Mucosa of descending colon (tissue), 3 donors: ENCODE measurements around the gene KCNAB2. TPM values are rescaled to one million over a fixed set of nuclear protein-coding genes. Genes with fewer than 3 reads are reported as not detected.
A peak's percentile ranks its signal among the peaks of the same experiment; 100 is the strongest.
"Not testable (repeated sequence)": the region's sequence is repeated elsewhere in the genome, so short reads cannot be mapped to it uniquely, and the experiment has no call there.

ENCODE experiments used
- ATAC-seq: fragments of 200-7000 bp; cut with Tn5 transposase; one replicate; pipeline ENCODE4 v1.9.1; 2020; ENCODE audit warnings: mild to moderate bottlenecking, moderate library complexity
- DNase-seq, 3 donors: peaks; one replicate each; pipeline ENCODE4 v3.0.0-alpha.2; 2020
- H3K36me3 ChIP-seq: fragments of 200-600 bp; one replicate; pipeline ENCODE4 v1.8.0; 2021; ENCODE audit warnings: low read depth, mild to moderate bottlenecking
- H3K4me1 ChIP-seq: fragments of 200-600 bp; one replicate; pipeline ENCODE4 v1.8.0; 2021; ENCODE audit warnings: low read depth, mild to moderate bottlenecking
- H3K4me3 ChIP-seq: fragments of 200-600 bp; one replicate; pipeline ENCODE4 v1.8.0; 2021; ENCODE audit warnings: mild to moderate bottlenecking
- H3K9me3 ChIP-seq: fragments of 200-600 bp; one replicate; pipeline ENCODE4 v1.8.0; 2021; ENCODE audit warnings: mild to moderate bottlenecking
- CTCF ChIP-seq: fragments of 200-600 bp; IDR thresholded peaks from one replicate; pipeline ENCODE4 v1.8.0; 2022; ENCODE audit warnings: antibody characterized with exemption, mild to moderate bottlenecking
- intact Hi-C, 2 donors: fragments of 100-400 bp; cut with DNase I in 1 of 2; cut with micrococcal nuclease in 1 of 2; formaldehyde crosslinking; loops; one replicate each; pipeline versions ENCODE4 v1.11.0 to v1.11.1; 2022; cut with DNase I, micrococcal nuclease
- total RNA-seq, 3 donors: library from RNA; stranded (reverse); fragmentation: NEBNext Ultra II Directional in 2 of 3; extraction: Animal tissue kit (Norgen Biotek cat#: 25700) in 2 of 3; gene quantifications; one replicate each; pipeline versions ENCODE4 v1.2.1 to v1.2.4, GENCODE V29; 2021 to 2023
- donor health status: DM: no; HTN: no; CAD: no; lungs with moderate emphysema.
- donor health status: DM: no; HTN: no; CAD: no.
- donor health status: DM: no; HTN: yes; CAD: no.

The KCNAB2 gene
- total RNA-seq, 3 donors from 2014 or later: 6.9 to 15.7 (median 11.8) TPM

DNA sequence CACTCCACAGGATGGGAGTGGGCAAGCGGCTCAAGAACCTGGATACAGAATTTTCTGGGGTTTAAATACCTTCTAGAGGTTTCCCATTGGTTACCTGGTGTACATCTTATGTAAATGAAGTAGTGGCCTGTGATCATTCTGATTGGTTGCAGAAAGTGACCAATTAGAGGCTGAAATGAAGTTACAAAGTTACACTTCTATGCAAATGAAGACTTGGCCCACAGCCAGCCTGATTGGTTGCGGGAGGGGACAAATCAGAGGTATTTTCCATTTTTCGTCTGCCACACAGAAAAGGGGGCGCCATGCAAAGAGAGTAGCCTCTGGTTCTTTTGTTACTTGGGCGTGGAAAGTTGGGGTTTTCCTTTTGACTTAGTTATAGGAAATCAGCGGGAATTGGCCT lies 8.9 kb downstream of the KCNAB2 start:
- DNase-seq (no peak), ATAC-seq (no peak)
- no peaks in the 10 kb centered on the region for H3K9me3 ChIP-seq
- H3K36me3 ChIP-seq: no peaks in the 10 kb centered on the region
- TF ChIP-seq CTCF: no peak
- no peak overlapping the region for H3K4me3 ChIP-seq
- intact Hi-C loops: no loop called here
- H3K4me1 ChIP-seq: peaks cover 6% of the 10 kb centered on the region

GRCh38 chr1:6056572-6056948 lies 10.9 kb downstream of the KCNAB2 start:
- no peaks in the 10 kb centered on the region for H3K36me3 ChIP-seq
- TF ChIP-seq CTCF: no peak
- peaks cover 6% of the 10 kb centered on the region for H3K4me1 ChIP-seq
- no peaks in the 10 kb centered on the region for H3K9me3 ChIP-seq
- ATAC-seq (peak; percentile 20), DNase-seq (peak in 1 of 3 donors; percentile 21)
- intact Hi-C loops: no loop called here
- no peak overlapping the region for H3K4me3 ChIP-seq

- Histone ChIP-seq H3K9me3 (no peaks in the 10 kb centered on the region), H3K4me1 (peaks cover 6% of the 10 kb centered on the region), H3K4me3 (no peak overlapping the region), H3K36me3 (no peaks in the 10 kb centered on the region)
- DNase-seq (no peak), ATAC-seq (peak; percentile 41)
- intact Hi-C loops: no loop called here
- no peak for TF ChIP-seq CTCF
Measured at GRCh38 chr1:6057170-6057845, 11.6 kb downstream of the KCNAB2 start.

GRCh38 chr1:6059866-6060265 lies 14.2 kb downstream of the KCNAB2 start:
- no peak for ATAC-seq
- no peaks in the 10 kb centered on the region for H3K9me3 ChIP-seq
- no peak for DNase-seq
- TF ChIP-seq CTCF: no peak
- peaks cover 6% of the 10 kb centered on the region for H3K4me1 ChIP-seq
- H3K4me3 ChIP-seq: no peak overlapping the region
- intact Hi-C loops: no loop called here
- no peaks in the 10 kb centered on the region for H3K36me3 ChIP-seq

DNA sequence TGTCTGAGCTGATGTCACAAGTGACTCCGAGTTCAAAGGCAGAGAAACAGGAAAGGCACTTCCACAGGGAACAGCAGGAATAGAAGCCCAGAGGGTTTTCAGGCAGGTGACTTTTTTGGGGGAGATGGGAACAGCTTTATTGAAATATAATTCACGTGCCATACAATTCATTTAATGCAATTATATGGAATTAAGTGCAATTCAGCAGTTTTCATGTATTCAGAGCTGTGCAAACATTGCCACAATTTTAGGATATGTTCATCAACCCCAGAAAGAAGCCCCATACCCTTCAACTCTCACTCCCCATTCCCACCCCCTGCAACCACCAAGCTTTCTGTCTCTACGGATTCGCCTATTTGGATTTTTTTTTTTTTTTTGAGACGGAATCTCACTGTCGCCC lies 17.0 kb downstream of the KCNAB2 start:
- no peaks in the 10 kb centered on the region for H3K9me3 ChIP-seq
- ATAC-seq (no peak), DNase-seq (no peak)
- no peak overlapping the region for H3K4me3 ChIP-seq
- H3K4me1 ChIP-seq: no peaks in the 10 kb centered on the region
- no peaks in the 10 kb centered on the region for H3K36me3 ChIP-seq
- TF ChIP-seq CTCF: no peak
- intact Hi-C loops: no loop called here

- H3K4me3 ChIP-seq, intact Hi-C loops, ATAC-seq, DNase-seq, H3K4me1 ChIP-seq, H3K36me3 ChIP-seq, H3K9me3 ChIP-seq: not testable (repeated sequence)
Measured at GRCh38 chr1:6063532-6064053, 17.9 kb downstream of the KCNAB2 start.
